ENCODE measurements around the gene KIFAP3. TPM values are rescaled to one million over a fixed set of nuclear protein-coding genes. Genes with fewer than 3 reads are reported as not detected.
A peak's percentile ranks its signal among the peaks of the same experiment; 100 is the strongest.

KIFAP3 gene
- total RNA-seq, 1 donor from 2014 or later, result 48.0 TPM

- no peak overlapping the region for H3K4me3 ChIP-seq (ENCODE audit: low read length in 3 of 3)
- H3K9me3 ChIP-seq (ENCODE audit: control insufficient read depth in 3 of 3, low read length in 3 of 3), result no peaks in the 10 kb centered on the region
- H3K4me1 ChIP-seq (ENCODE audit: control insufficient read depth in 3 of 3, insufficient read depth in 3 of 3, low read length in 3 of 3), result no peaks in the 10 kb centered on the region
- no peaks in the 10 kb centered on the region for H3K27me3 ChIP-seq (ENCODE audit: control insufficient read depth in 3 of 3, insufficient read depth in 3 of 3, low read length in 3 of 3)
- H3K36me3 ChIP-seq (ENCODE audit: control insufficient read depth in 3 of 3, insufficient read depth in 3 of 3, low read length in 3 of 3), result peaks cover 0 to 5% (median 0%) of the 10 kb centered on the region in 3 donors
- no peak overlapping the region for H3K27ac ChIP-seq (ENCODE audit: low read depth, low read length)
- H3K9ac ChIP-seq (ENCODE audit: low read depth in 1 of 3, low read length in 3 of 3), result no peak overlapping the region
These were observed 116.6 kb downstream of the KIFAP3 start for GRCh38 chr1:169957884-169958283.

DNA sequence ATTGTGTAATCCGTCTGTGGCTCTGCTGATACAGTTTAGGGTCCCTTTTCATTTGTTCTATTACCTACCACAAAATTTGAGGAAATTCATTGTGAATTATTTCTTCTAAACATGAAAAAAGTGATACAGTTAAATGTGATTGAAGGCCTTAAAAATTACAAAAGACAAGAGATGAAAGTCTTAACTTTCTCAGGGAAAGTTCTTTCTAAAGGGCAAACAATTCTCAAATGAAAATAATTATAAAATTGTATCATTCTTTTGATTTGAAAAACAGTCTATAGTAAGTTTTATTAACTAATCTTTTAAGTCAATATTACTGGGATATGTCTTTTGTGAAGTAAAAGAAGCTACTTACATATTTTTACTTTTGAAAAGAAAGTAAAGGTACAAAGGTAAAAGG, 123.4 kb downstream of the KIFAP3 start:
- Histone ChIP-seq H3K4me1 (ENCODE audit: control insufficient read depth in 3 of 3, insufficient read depth in 3 of 3, low read length in 3 of 3) (no peaks in the 10 kb centered on the region), H3K9me3 (ENCODE audit: control insufficient read depth in 3 of 3, low read length in 3 of 3) (no peaks in the 10 kb centered on the region), H3K9ac (ENCODE audit: low read depth in 1 of 3, low read length in 3 of 3) (peak overlapping the region in 1 of 3 donors; percentile 10), H3K27ac (ENCODE audit: low read depth, low read length) (no peak overlapping the region), H3K36me3 (ENCODE audit: control insufficient read depth in 3 of 3, insufficient read depth in 3 of 3, low read length in 3 of 3) (peaks cover 0 to 5% (median 0%) of the 10 kb centered on the region in 3 donors), H3K27me3 (ENCODE audit: control insufficient read depth in 3 of 3, insufficient read depth in 3 of 3, low read length in 3 of 3) (no peaks in the 10 kb centered on the region), H3K4me3 (ENCODE audit: low read length in 3 of 3) (no peak overlapping the region)

- H3K9ac ChIP-seq (ENCODE audit: low read depth in 1 of 3, low read length in 3 of 3), result no peak overlapping the region
- peaks cover 0 to 4% (median 2%) of the 10 kb centered on the region in 3 donors for H3K36me3 ChIP-seq (ENCODE audit: control insufficient read depth in 3 of 3, insufficient read depth in 3 of 3, low read length in 3 of 3)
- H3K4me3 ChIP-seq (ENCODE audit: low read length in 3 of 3), result no peak overlapping the region
- no peak overlapping the region for H3K27ac ChIP-seq (ENCODE audit: low read depth, low read length)
- no peaks in the 10 kb centered on the region for H3K4me1 ChIP-seq (ENCODE audit: control insufficient read depth in 3 of 3, insufficient read depth in 3 of 3, low read length in 3 of 3)
- H3K9me3 ChIP-seq (ENCODE audit: control insufficient read depth in 3 of 3, low read length in 3 of 3), result no peaks in the 10 kb centered on the region
- H3K27me3 ChIP-seq (ENCODE audit: control insufficient read depth in 3 of 3, insufficient read depth in 3 of 3, low read length in 3 of 3), result no peaks in the 10 kb centered on the region
These were observed 125.4 kb downstream of the KIFAP3 start for GRCh38 chr1:169949139-169949538.

DNA sequence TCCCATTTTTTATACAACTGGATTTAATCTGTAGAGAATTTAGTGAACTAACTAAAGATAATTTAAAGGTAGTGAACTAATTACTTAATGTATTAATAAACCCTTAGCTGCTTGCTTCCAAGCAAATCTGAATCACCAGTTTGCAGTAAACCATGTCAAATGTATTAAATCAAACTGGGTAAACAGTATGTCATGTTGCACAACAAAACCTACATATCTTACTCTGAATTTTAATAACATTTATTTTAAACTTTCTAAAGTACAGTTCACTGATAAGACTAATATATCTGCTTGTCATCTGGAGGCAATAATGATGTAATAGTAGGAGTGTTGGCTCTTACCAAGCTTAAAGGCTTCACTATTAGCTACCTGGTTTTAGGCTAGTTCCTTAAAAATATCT, 128.3 kb downstream of the KIFAP3 start:
- H3K36me3 ChIP-seq (ENCODE audit: control insufficient read depth in 3 of 3, insufficient read depth in 3 of 3, low read length in 3 of 3), result peaks cover 0 to 4% (median 0%) of the 10 kb centered on the region in 3 donors
- no peaks in the 10 kb centered on the region for H3K4me1 ChIP-seq (ENCODE audit: control insufficient read depth in 3 of 3, insufficient read depth in 3 of 3, low read length in 3 of 3)
- no peak overlapping the region for H3K4me3 ChIP-seq (ENCODE audit: low read length in 3 of 3)
- H3K27me3 ChIP-seq (ENCODE audit: control insufficient read depth in 3 of 3, insufficient read depth in 3 of 3, low read length in 3 of 3), result no peaks in the 10 kb centered on the region
- H3K9me3 ChIP-seq (ENCODE audit: control insufficient read depth in 3 of 3, low read length in 3 of 3), result no peaks in the 10 kb centered on the region
- H3K9ac ChIP-seq (ENCODE audit: low read depth in 1 of 3, low read length in 3 of 3), result no peak overlapping the region
- no peak overlapping the region for H3K27ac ChIP-seq (ENCODE audit: low read depth, low read length)

DNA sequence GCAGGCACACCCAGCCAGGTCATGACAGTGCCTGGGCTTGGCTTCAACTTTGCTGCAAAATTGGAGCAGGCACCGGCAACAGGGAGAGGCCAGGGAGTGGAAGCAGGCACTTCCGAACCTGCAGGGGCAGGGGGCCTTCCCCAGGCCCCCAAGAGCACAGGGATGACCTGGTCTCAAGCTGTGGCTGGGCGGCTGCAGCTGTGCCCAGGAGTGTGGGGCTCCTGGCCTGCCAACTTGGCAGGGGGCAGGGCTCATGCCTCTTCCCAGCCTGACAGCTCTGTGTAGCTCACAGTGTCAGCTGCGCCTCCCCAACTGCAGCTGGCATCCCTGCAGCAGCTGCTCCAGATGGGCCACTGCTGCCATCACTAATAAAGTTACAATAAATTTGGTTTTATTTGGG, 129.3 kb downstream of the KIFAP3 start:
- Histone ChIP-seq H3K27me3 (ENCODE audit: control insufficient read depth in 3 of 3, insufficient read depth in 3 of 3, low read length in 3 of 3) (no peaks in the 10 kb centered on the region), H3K27ac (ENCODE audit: low read depth, low read length) (no peak overlapping the region), H3K4me3 (ENCODE audit: low read length in 3 of 3) (no peak overlapping the region), H3K4me1 (ENCODE audit: control insufficient read depth in 3 of 3, insufficient read depth in 3 of 3, low read length in 3 of 3) (no peaks in the 10 kb centered on the region), H3K36me3 (ENCODE audit: control insufficient read depth in 3 of 3, insufficient read depth in 3 of 3, low read length in 3 of 3) (peaks cover 0 to 4% (median 0%) of the 10 kb centered on the region in 3 donors), H3K9ac (ENCODE audit: low read depth in 1 of 3, low read length in 3 of 3) (no peak overlapping the region), H3K9me3 (ENCODE audit: control insufficient read depth in 3 of 3, low read length in 3 of 3) (no peaks in the 10 kb centered on the region)

DNA sequence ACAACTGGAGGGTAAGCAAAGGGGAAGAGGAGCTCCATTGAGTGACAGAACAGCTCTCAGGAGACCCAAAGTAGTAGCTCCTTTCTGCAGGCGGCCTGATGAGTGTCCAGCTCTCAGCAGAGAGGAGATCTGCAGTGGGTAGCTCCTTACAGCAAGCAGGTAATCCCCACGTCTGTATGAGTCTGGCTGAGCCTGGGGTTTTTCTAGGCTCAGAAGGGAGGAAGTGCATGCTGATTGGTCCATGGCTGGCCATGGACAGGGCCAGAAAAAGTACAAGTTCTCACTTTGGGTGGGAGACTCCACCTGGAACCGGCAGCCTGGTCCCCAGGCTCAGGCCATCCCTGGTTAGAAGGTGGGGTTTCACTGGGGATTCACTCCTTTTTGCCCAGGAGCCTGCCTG, 129.9 kb downstream of the KIFAP3 start:
- Histone ChIP-seq H3K9ac (ENCODE audit: low read depth in 1 of 3, low read length in 3 of 3) (no peak overlapping the region), H3K9me3 (ENCODE audit: control insufficient read depth in 3 of 3, low read length in 3 of 3) (no peaks in the 10 kb centered on the region), H3K27me3 (ENCODE audit: control insufficient read depth in 3 of 3, insufficient read depth in 3 of 3, low read length in 3 of 3) (no peaks in the 10 kb centered on the region), H3K4me3 (ENCODE audit: low read length in 3 of 3) (no peak overlapping the region), H3K27ac (ENCODE audit: low read depth, low read length) (no peak overlapping the region), H3K36me3 (ENCODE audit: control insufficient read depth in 3 of 3, insufficient read depth in 3 of 3, low read length in 3 of 3) (peaks cover 0 to 4% (median 0%) of the 10 kb centered on the region in 3 donors), H3K4me1 (ENCODE audit: control insufficient read depth in 3 of 3, insufficient read depth in 3 of 3, low read length in 3 of 3) (no peaks in the 10 kb centered on the region)

- no peak overlapping the region for H3K27ac ChIP-seq (ENCODE audit: low read depth, low read length)
- no peaks in the 10 kb centered on the region for H3K27me3 ChIP-seq (ENCODE audit: control insufficient read depth in 3 of 3, insufficient read depth in 3 of 3, low read length in 3 of 3)
- H3K4me1 ChIP-seq (ENCODE audit: control insufficient read depth in 3 of 3, insufficient read depth in 3 of 3, low read length in 3 of 3), result no peaks in the 10 kb centered on the region
- no peak overlapping the region for H3K9ac ChIP-seq (ENCODE audit: low read depth in 1 of 3, low read length in 3 of 3)
- H3K9me3 ChIP-seq (ENCODE audit: control insufficient read depth in 3 of 3, low read length in 3 of 3), result no peaks in the 10 kb centered on the region
- peaks cover 0 to 4% (median 0%) of the 10 kb centered on the region in 3 donors for H3K36me3 ChIP-seq (ENCODE audit: control insufficient read depth in 3 of 3, insufficient read depth in 3 of 3, low read length in 3 of 3)
- H3K4me3 ChIP-seq (ENCODE audit: low read length in 3 of 3), result no peak overlapping the region
These were observed 130.4 kb downstream of the KIFAP3 start for GRCh38 chr1:169943963-169944526.

GRCh38 chr1:169941982-169942830, 132.3 kb downstream of the KIFAP3 start:
- no peaks in the 10 kb centered on the region for H3K4me1 ChIP-seq (ENCODE audit: control insufficient read depth in 3 of 3, insufficient read depth in 3 of 3, low read length in 3 of 3)
- no peak overlapping the region for H3K9ac ChIP-seq (ENCODE audit: low read depth in 1 of 3, low read length in 3 of 3)
- H3K4me3 ChIP-seq (ENCODE audit: low read length in 3 of 3), result no peak overlapping the region
- no peak overlapping the region for H3K27ac ChIP-seq (ENCODE audit: low read depth, low read length)
- H3K36me3 ChIP-seq (ENCODE audit: control insufficient read depth in 3 of 3, insufficient read depth in 3 of 3, low read length in 3 of 3), result peaks cover 0 to 4% (median 0%) of the 10 kb centered on the region in 3 donors
- no peaks in the 10 kb centered on the region for H3K27me3 ChIP-seq (ENCODE audit: control insufficient read depth in 3 of 3, insufficient read depth in 3 of 3, low read length in 3 of 3)
- no peaks in the 10 kb centered on the region for H3K9me3 ChIP-seq (ENCODE audit: control insufficient read depth in 3 of 3, low read length in 3 of 3)

DNA sequence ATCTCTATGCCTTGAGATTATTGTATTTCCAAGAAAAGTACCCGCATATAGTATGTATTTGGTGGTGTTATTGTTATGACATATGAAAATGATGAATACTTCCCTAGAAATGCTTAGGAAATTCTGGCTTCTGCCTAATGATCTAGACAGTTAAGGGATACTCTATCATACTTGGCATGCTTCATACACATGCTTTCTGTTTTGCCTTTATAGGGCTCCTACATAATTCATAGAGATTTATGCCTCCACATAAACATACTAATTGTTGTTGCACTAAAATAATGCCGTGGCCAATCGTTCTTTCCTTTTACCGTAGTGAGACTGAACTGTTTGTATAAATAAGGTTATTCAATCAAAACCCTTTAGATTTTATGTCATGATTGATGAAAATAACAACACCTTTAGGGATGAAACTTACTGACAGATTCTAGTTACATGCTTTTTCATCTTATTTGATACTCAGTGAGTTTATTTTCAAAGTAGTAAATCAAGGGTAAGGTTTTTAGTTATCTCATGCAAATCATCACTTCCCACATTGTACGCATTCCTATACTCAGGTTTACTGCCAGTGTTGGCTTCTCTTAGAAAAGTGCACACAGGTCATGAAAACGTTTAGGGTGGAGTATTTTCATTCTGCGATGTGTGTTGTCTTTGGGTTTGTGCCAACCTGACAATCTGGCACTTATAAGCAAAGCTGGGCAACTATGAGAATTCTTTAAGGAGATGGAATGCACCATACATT, 140.3 kb downstream of the KIFAP3 start:
- H3K9me3 ChIP-seq (ENCODE audit: control insufficient read depth in 3 of 3, low read length in 3 of 3), result no peaks in the 10 kb centered on the region
- H3K9ac ChIP-seq (ENCODE audit: low read depth in 1 of 3, low read length in 3 of 3), result no peak overlapping the region
- no peaks in the 10 kb centered on the region for H3K27me3 ChIP-seq (ENCODE audit: control insufficient read depth in 3 of 3, insufficient read depth in 3 of 3, low read length in 3 of 3)

DNA sequence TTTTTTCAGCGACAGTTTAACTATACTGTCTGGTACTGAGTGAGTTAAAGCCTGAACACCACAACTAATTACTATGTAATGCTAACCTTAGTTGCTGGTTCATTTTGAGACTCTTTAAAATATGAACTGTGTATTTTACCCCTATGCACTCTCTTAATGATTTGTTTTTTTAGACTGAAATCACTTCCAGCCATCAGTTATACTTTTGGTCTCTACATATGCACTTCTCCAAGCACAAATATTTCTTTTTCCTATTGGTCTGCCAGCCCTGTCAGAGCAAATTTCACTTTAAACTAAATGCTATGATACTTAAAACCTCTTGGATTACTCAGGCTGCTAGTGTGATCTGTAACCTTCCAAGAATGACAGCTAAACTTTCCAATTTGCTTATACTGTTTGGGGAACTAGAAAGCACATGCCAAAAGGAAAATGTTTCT, 142.7 kb downstream of the KIFAP3 start:
- Histone ChIP-seq H3K27me3 (ENCODE audit: control insufficient read depth in 3 of 3, insufficient read depth in 3 of 3, low read length in 3 of 3) (no peaks in the 10 kb centered on the region), H3K4me1 (ENCODE audit: control insufficient read depth in 3 of 3, insufficient read depth in 3 of 3, low read length in 3 of 3) (peaks cover 0 to 6% (median 4%) of the 10 kb centered on the region in 3 donors), H3K36me3 (ENCODE audit: control insufficient read depth in 3 of 3, insufficient read depth in 3 of 3, low read length in 3 of 3) (no peaks in the 10 kb centered on the region), H3K9me3 (ENCODE audit: control insufficient read depth in 3 of 3, low read length in 3 of 3) (no peaks in the 10 kb centered on the region), H3K27ac (ENCODE audit: low read depth, low read length) (no peak overlapping the region), H3K4me3 (ENCODE audit: low read length in 3 of 3) (no peak overlapping the region), H3K9ac (ENCODE audit: low read depth in 1 of 3, low read length in 3 of 3) (no peak overlapping the region)

More for the DNA sequence above, 140.3 kb downstream of the KIFAP3 start:
- Histone ChIP-seq H3K4me1 (ENCODE audit: control insufficient read depth in 3 of 3, insufficient read depth in 3 of 3, low read length in 3 of 3) (peaks cover 0 to 6% (median 4%) of the 10 kb centered on the region in 3 donors), H3K27ac (ENCODE audit: low read depth, low read length) (no peak overlapping the region), H3K36me3 (ENCODE audit: control insufficient read depth in 3 of 3, insufficient read depth in 3 of 3, low read length in 3 of 3) (no peaks in the 10 kb centered on the region), H3K4me3 (ENCODE audit: low read length in 3 of 3) (no peak overlapping the region)

All from skeletal muscle tissue (tissue), 4 donors.